Kidney (tissue), 14 donors: Measurements from ENCODE around the gene PEX3. TPM values are rescaled to one million over a fixed set of nuclear protein-coding genes. Genes with fewer than 3 reads are reported as not detected.

ENCODE experiments used
- DNase-seq, 5 donors: peaks; one replicate each; pipeline ENCODE4 v3.0.0-alpha.2; 2013 to 2020
- FAIRE-seq: peaks from 2 replicates; lab custom pipeline; 2012; peaks lifted over from hg19 to GRCh38; lab: Jason Lieb, UNC
- H3K27ac ChIP-seq, 2 donors: one replicate each; pipeline ENCODE4 v1.7.0; 2013; ENCODE audit warnings: low read depth in 2 of 2, low read length in 2 of 2, inconsistent platforms in 1 of 2
- H3K27me3 ChIP-seq: one replicate; pipeline ENCODE4 v1.7.1; 2013; ENCODE audit warnings: low read length, inconsistent platforms; ENCODE audit not compliant: control insufficient read depth, insufficient read depth
- H3K36me3 ChIP-seq, 3 donors: one replicate each; pipeline versions ENCODE4 v1.7.0 to v1.7.1; 2013; ENCODE audit warnings: low read length in 3 of 3, control low read depth in 1 of 3, inconsistent platforms in 1 of 3; ENCODE audit not compliant: insufficient read depth in 3 of 3, control insufficient read depth in 2 of 3
- H3K4me1 ChIP-seq, 3 donors: one replicate each; pipeline versions ENCODE4 v1.7.0 to v1.7.1; 2013; ENCODE audit warnings: low read length in 3 of 3, inconsistent platforms in 1 of 3, low read depth in 1 of 3; ENCODE audit not compliant: control insufficient read depth in 2 of 3, insufficient read depth in 2 of 3
- H3K4me3 ChIP-seq, 3 donors: one replicate each; pipeline versions ENCODE4 v1.7.0 to v1.8.1; 2013; ENCODE audit warnings: low read length in 3 of 3, control low read depth in 1 of 3, inconsistent platforms in 1 of 3
- H3K9ac ChIP-seq, 3 donors: one replicate each; pipeline versions ENCODE4 v1.7.0 to v1.7.1; 2013; ENCODE audit warnings: low read length in 3 of 3, control low read depth in 1 of 3, inconsistent platforms in 1 of 3
- H3K9me3 ChIP-seq, 3 donors: one replicate each; pipeline versions ENCODE4 v1.7.0 to v1.7.1; 2013; ENCODE audit warnings: low read length in 3 of 3, control low read depth in 1 of 3, inconsistent platforms in 1 of 3; ENCODE audit not compliant: control insufficient read depth in 2 of 3, insufficient read depth in 1 of 3
- CTCF ChIP-seq: IDR thresholded peaks from 3 replicates; pipeline ENCODE4 v1.5.1; 2012; ENCODE audit warnings: mild to moderate bottlenecking, moderate library complexity, borderline replicate concordance; ENCODE audit not compliant: insufficient read depth; ENCODE audit errors: extremely low read depth
- intact Hi-C: fragments of 100-400 bp; cut with DNase I; formaldehyde crosslinking; loops from one replicate; pipeline ENCODE4 v1.11.1; 2022
- polyA plus RNA-seq: library from polyadenylated mRNA; stranded (reverse); fragments of 350-450 nt; fragmentation: Illumina TruSeq; extraction: RNeasy Lipid Tissue Mini Kit (QIAGEN cat#74804); gene quantifications from one replicate; pipeline ENCODE4 v1.2.3, GENCODE V29; 2014; ENCODE audit warnings: low read depth, low replicate concordance; ENCODE audit not compliant: insufficient read depth
- total RNA-seq: library from RNA; stranded (reverse); fragmentation: NEBNext Ultra II Directional; extraction: Animal tissue kit (Norgen Biotek cat#: 25700); gene quantifications from one replicate; pipeline ENCODE4 v1.2.1, GENCODE V29; 2021
- donor health status: control.
- donor health status: control.
- donor health status: control.
- donor health status: control.
- donor health status: control.
- donor health status: DM: yes; HTN: yes; CAD: no.
- donor health status: Normal renal cell carcinoma (clear cell type).

PEX3 gene
- total and polyA plus RNA-seq, 2 donors from 2014 or later, result 28.6 to 31.7 TPM

DNA sequence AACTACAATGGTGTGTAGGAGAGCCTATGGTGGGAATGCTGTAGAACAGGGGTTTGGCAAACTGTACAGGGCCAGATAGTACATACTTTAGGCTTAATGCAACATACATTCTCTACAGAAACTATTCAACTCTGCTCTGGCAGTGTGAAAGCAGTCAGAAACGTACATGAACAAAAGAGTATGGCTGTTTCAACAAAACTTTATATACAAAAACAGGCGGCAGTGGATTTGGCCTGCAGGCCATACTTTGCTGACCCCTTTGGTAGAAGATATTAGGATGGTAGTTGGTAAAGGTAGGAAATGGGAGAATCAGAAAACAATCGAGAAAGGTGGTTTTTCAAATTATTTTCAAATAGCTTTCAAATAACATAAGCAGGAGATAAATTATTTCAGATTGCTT, 36.1 kb downstream of the PEX3 start:
- DNase-seq (no peak), FAIRE-seq (no peak)
- H3K9ac ChIP-seq, result no peak overlapping the region
- no peaks in the 10 kb centered on the region for H3K4me1 ChIP-seq
- TF ChIP-seq CTCF, result no peak
- H3K36me3 ChIP-seq, result peaks cover 0 to 2% (median 0%) of the 10 kb centered on the region in 3 donors
- intact Hi-C loops, result no loop called here
- no peak overlapping the region for H3K27ac ChIP-seq
- H3K27me3 ChIP-seq, result no peaks in the 10 kb centered on the region
- no peak overlapping the region for H3K4me3 ChIP-seq
- no peaks in the 10 kb centered on the region for H3K9me3 ChIP-seq

GRCh38 chr6:143490244-143490643, 39.6 kb downstream of the PEX3 start:
- intact Hi-C loops, result no loop called here
- Histone ChIP-seq H3K9ac (no peak overlapping the region), H3K4me3 (no peak overlapping the region), H3K4me1 (no peaks in the 10 kb centered on the region), H3K27ac (no peak overlapping the region), H3K27me3 (no peaks in the 10 kb centered on the region), H3K9me3 (no peaks in the 10 kb centered on the region), H3K36me3 (peaks cover under 1 to 8% (median 5%) of the 10 kb centered on the region in 3 donors)
- no peak for TF ChIP-seq CTCF
- FAIRE-seq (no peak), DNase-seq (no peak)

- Histone ChIP-seq H3K9ac (no peak overlapping the region), H3K4me1 (no peaks in the 10 kb centered on the region), H3K36me3 (peaks cover 5 to 12% (median 5%) of the 10 kb centered on the region in 3 donors), H3K9me3 (no peaks in the 10 kb centered on the region), H3K27me3 (no peaks in the 10 kb centered on the region), H3K27ac (no peak overlapping the region), H3K4me3 (no peak overlapping the region)
- TF ChIP-seq CTCF, result no peak
- intact Hi-C loops, result no loop called here
- FAIRE-seq (no peak), DNase-seq (no peak)
Measured at GRCh38 chr6:143490775-143491174, 40.2 kb downstream of the PEX3 start.

DNA sequence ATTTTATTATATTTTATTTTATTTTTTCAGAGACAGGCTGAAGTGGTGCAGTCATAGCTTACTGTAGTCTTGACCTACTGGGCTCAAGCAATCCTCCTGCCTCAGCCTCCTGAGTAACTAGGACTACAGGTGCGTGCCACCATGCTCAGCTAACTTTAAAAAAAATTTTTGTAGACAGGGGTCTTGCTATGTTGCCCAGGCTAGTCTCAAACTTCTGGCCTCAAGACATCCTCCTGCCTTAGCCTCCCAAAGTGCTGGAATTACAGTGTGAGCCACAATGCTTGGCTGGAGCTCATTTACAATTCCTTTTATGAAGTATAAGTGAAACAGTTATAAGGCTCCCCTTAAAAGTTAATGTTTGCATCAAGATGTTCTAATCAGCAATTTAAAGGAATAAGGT, 46.4 kb downstream of the PEX3 start:
- H3K4me1 ChIP-seq, result no peaks in the 10 kb centered on the region
- H3K27ac ChIP-seq, result no peak overlapping the region
- intact Hi-C loops, result no loop called here
- DNase-seq (no peak), FAIRE-seq (no peak)
- peaks cover 3 to 19% (median 10%) of the 10 kb centered on the region in 3 donors for H3K36me3 ChIP-seq
- TF ChIP-seq CTCF, result no peak
- H3K4me3 ChIP-seq, result no peak overlapping the region
- no peaks in the 10 kb centered on the region for H3K27me3 ChIP-seq
- no peak overlapping the region for H3K9ac ChIP-seq
- H3K9me3 ChIP-seq, result no peaks in the 10 kb centered on the region
